HL-60 (cell line): ENCODE results near the gene DYSF.

Source experiments
- DNase-seq, 2 experiments: peaks; one replicate each; pipeline ENCODE4 v3.0.0-alpha.2; 2010 to 2020; ENCODE audit warnings: low read depth in 1 of 2, low spot score in 1 of 2
- H3K27ac ChIP-seq: fragments of 250-450 bp; sonication (Bioruptor Pico); replicated peaks from 2 replicates; pipeline ENCODE4 v1.5.1; 2020; ENCODE audit warnings: mild to moderate bottlenecking, moderate library complexity
- H3K27me3 ChIP-seq: fragments of 250-450 bp; sonication (Bioruptor Pico); 2 replicates; pipeline ENCODE4 v1.5.1; 2021; ENCODE audit warnings: mild to moderate bottlenecking, moderate library complexity; ENCODE audit not compliant: insufficient read depth, poor library complexity, severe bottlenecking
- H3K4me3 ChIP-seq: replicated peaks from 2 replicates; pipeline ENCODE4 v1.5.1; 2011; ENCODE audit warnings: mild to moderate bottlenecking, control low read depth, low read length; ENCODE audit not compliant: insufficient read depth
- GABPA ChIP-seq: IDR thresholded peaks from 2 replicates; pipeline ENCODE4 v1.6.1; 2012; ENCODE audit warnings: low read depth
- POLR2AphosphoS5 ChIP-seq: IDR thresholded peaks from 2 replicates; pipeline ENCODE4 v1.6.1; 2012; ENCODE audit warnings: low read depth
- SPI1 ChIP-seq: IDR thresholded peaks from 2 replicates; pipeline ENCODE4 v1.6.1; 2012; ENCODE audit warnings: low read depth, mild to moderate bottlenecking, borderline replicate concordance
- TF ChIP-seq, protein P1 (sequence below): IDR thresholded peaks from 2 replicates; pipeline ENCODE4 v1.6.1; 2012; ENCODE audit warnings: low read depth; ENCODE audit not compliant: insufficient replicate concordance
- TF ChIP-seq, protein P2 (sequence below): IDR thresholded peaks from one replicate; pipeline ENCODE4 v1.5.1; 2011; ENCODE audit warnings: low read length, control low read depth, inconsistent platforms; ENCODE audit not compliant: insufficient read depth

The DYSF gene

DNA sequence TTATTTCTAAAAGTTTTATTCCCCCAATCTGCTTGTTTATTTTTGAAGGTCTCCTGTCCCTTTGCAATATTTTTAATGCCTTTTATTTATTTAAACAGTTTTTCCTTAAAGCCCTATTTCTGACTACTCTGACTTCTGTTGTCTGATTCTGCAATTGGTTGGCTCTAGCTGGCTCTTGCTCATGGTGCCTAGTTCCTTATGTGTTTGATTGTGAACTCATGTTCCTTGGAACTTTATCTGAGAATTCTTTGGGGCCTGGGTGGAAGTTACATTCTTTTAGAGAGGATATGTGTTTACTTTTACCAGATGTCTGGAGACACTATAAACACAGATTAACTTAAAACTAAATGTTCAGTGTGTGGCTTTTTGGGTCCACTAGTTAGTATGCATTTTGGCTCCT is 175.9 kb downstream of the DYSF start:
- TF ChIP-seq GABPA (no peak), POLR2AphosphoS5 (no peak), SPI1 (no peak)
- TF ChIP-seq, protein P1, sequence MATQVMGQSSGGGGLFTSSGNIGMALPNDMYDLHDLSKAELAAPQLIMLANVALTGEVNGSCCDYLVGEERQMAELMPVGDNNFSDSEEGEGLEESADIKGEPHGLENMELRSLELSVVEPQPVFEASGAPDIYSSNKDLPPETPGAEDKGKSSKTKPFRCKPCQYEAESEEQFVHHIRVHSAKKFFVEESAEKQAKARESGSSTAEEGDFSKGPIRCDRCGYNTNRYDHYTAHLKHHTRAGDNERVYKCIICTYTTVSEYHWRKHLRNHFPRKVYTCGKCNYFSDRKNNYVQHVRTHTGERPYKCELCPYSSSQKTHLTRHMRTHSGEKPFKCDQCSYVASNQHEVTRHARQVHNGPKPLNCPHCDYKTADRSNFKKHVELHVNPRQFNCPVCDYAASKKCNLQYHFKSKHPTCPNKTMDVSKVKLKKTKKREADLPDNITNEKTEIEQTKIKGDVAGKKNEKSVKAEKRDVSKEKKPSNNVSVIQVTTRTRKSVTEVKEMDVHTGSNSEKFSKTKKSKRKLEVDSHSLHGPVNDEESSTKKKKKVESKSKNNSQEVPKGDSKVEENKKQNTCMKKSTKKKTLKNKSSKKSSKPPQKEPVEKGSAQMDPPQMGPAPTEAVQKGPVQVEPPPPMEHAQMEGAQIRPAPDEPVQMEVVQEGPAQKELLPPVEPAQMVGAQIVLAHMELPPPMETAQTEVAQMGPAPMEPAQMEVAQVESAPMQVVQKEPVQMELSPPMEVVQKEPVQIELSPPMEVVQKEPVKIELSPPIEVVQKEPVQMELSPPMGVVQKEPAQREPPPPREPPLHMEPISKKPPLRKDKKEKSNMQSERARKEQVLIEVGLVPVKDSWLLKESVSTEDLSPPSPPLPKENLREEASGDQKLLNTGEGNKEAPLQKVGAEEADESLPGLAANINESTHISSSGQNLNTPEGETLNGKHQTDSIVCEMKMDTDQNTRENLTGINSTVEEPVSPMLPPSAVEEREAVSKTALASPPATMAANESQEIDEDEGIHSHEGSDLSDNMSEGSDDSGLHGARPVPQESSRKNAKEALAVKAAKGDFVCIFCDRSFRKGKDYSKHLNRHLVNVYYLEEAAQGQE = no peak
- TF ChIP-seq, protein P2, sequence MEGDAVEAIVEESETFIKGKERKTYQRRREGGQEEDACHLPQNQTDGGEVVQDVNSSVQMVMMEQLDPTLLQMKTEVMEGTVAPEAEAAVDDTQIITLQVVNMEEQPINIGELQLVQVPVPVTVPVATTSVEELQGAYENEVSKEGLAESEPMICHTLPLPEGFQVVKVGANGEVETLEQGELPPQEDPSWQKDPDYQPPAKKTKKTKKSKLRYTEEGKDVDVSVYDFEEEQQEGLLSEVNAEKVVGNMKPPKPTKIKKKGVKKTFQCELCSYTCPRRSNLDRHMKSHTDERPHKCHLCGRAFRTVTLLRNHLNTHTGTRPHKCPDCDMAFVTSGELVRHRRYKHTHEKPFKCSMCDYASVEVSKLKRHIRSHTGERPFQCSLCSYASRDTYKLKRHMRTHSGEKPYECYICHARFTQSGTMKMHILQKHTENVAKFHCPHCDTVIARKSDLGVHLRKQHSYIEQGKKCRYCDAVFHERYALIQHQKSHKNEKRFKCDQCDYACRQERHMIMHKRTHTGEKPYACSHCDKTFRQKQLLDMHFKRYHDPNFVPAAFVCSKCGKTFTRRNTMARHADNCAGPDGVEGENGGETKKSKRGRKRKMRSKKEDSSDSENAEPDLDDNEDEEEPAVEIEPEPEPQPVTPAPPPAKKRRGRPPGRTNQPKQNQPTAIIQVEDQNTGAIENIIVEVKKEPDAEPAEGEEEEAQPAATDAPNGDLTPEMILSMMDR = no peak

DNA sequence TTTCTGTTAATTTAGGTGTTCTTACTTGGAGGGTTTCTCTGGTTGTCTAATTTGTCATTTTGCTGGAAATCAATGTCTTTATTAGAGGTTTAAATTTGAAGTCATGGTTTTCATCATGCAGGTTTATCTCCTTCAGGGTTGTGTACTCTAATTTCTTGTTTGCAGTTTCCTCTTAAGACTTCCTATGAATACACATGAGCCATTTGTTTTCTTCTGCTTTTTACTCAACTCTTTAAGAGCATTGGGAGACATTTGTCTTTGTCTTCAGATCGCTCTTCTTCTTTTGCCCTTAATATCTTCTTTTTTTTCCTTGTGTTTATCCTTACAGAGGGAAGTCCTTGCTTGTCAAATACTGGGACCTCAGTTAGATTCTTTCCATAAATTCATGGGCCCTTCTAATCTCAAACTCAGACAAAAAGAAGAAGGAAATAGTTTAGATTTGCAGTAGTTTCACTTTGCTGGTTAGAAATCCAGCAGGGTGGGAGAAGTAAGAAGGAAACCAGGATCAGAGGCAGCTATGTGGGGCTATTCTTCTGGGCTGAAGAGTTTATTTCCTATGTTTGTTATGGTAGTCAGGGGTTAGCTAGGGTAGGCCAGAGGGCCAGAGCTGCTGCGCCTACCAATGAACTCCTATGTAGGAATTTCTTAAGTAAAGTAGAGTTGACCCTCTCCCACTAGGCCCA is 176.6 kb downstream of the DYSF start:
- Histone ChIP-seq H3K4me3 (no peak overlapping the region), H3K27ac (no peak overlapping the region), H3K27me3 (peaks cover 2% of the 10 kb centered on the region)
- TF ChIP-seq, protein P2 = no peak
- TF ChIP-seq, protein P1 = no peak
- TF ChIP-seq SPI1 = no peak
- TF ChIP-seq GABPA = no peak
- no peak for TF ChIP-seq POLR2AphosphoS5
- DNase-seq = no peak

More for the DNA sequence above, 175.9 kb downstream of the DYSF start:
- Histone ChIP-seq H3K27ac (no peak overlapping the region), H3K4me3 (no peak overlapping the region), H3K27me3 (peaks cover 2% of the 10 kb centered on the region)
- DNase-seq = no peak

DNA sequence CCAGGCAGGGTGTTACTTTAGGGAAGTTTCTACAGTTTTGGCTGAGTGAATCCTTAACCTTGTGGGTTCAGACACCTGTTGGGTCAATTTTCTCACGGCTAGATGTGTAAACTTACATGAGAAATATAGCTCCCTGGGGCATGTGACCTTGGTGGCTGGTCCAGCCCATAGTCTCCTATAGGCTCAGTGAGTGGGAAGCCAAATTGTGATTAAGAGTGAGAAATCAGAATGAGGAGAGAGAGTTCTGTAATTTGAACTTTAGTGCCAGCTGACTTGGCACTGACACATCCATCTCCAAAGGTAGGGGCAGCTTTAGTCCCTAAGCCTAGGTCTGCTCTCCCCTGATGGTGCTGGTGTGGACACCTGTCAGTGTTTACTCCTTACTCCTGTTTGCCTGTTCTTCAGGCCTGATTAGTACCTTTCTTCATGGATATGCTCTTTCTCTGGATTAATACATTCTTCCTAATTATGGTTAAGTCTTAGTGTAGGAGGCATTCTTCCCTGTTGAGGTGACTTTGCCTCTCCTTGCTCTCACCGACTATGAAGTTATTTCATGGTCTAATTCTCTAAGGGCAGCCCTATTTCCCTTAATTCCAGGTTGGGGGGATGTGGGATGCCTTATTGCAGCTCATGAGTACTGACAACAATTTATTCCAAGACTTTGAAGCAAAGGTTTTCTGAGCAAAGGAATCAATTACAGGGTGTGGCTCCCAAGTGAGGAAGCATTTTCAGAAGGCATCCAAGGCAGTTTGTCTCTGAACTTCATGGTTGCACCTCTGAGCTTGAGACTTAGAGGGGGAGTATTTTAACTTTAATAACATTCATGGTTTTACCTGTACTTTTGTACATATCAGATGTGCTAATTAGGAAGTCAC is 177.3 kb downstream of the DYSF start:
- DNase-seq = no peak
- no peak for TF ChIP-seq POLR2AphosphoS5
- no peak for TF ChIP-seq GABPA
- TF ChIP-seq SPI1 = no peak
- TF ChIP-seq, protein P2 = no peak
- TF ChIP-seq, protein P1 = no peak
- no peak overlapping the region for H3K4me3 ChIP-seq
- no peaks in the 10 kb centered on the region for H3K27me3 ChIP-seq
- no peak overlapping the region for H3K27ac ChIP-seq
